Ovary (tissue), 3 donors: ENCODE data around the gene LRRC26.

Source experiments
- CTCF ChIP-seq, 3 donors: fragments of 450-650 bp in 2 of 3; fragments of 200-600 bp in 1 of 3; IDR thresholded peaks; one replicate each; pipeline versions ENCODE4 v1.5.1 to v1.8.0; 2016 to 2022; ENCODE audit warnings: antibody characterized with exemption in 3 of 3, mild to moderate bottlenecking in 1 of 3
- EP300 ChIP-seq: sonication (generic); formaldehyde crosslinking; IDR thresholded peaks from one replicate; pipeline ENCODE4 v1.6.1; 2017; ENCODE audit warnings: antibody characterized with exemption
- donor health status: DM: no; HTN: no; CAD: no.

DNA sequence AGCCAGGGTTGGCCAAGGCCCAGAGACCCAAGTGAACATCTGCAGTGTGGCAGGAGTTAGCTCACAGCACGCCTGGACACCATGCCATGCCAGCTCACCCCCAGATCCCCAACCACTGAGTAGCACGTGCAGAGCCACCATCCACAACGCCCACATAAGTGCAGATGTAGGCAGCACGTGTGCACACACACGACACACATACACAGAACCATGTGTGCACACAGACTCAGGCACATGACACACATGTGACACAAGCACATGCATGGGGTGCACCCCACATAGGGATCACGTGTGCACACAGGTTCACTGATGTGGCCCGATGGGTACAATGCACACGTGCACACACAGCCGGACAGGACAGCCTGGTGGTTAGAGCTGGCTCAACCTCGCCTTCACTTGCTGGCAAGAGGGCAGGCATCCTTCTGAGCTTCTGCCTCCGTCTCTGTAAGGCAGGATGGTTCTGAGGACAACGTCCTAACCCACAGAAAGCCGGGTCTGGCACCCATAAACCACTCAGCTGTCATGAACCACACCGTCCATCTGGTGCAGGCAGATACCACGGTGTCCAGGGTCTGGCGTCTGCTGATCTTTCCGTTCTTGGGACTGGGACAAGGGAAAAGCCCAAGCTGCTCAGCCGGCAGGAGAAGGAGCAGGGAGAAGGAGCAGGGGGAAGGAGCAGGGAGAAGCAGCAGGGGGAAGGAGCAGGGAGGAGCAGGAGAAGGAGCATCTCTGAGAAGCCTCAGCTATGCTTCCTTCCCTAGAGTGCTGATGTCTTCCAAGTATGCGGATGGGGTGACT lies 12.0 kb downstream of the LRRC26 start:
- no peak for TF ChIP-seq CTCF (IDR thresholded peaks at IDR 0.05)
- TF ChIP-seq EP300: no peak
